NCI-H2081 (cell line): ENCODE data around the gene SACS.
"Not testable (repeated sequence)": the region's sequence is repeated elsewhere in the genome, so short reads cannot be mapped to it uniquely, and the experiment has no call there.

Source experiments
- DNase-seq, 2 experiments: peaks; one replicate each; lab custom pipeline; 2025; lab: John Stamatoyannopoulos, UW

The SACS gene

DNA sequence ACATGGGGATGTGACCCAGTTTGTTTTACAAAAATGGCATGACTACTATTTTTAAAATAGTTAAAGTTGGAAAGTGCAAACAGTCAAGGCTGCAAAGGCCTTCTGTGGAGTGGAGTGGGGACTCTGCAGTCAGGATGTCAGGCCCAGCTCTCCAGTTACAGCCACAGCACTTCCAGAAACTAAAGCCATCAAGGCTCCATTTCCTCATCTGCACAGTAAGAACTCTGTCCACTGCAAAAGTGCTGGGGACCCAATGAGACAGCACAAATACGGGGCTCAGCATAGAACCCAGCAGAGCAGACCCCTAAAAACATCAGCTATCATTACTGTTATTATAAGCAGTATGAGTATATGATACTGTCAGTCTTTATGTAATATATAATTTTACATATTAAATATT lies 73.6 kb downstream of the SACS start:
- no peak for DNase-seq

- DNase-seq, result no peak
Measured at GRCh38 chr13:23357349-23357748, 76.2 kb downstream of the SACS start.

DNA sequence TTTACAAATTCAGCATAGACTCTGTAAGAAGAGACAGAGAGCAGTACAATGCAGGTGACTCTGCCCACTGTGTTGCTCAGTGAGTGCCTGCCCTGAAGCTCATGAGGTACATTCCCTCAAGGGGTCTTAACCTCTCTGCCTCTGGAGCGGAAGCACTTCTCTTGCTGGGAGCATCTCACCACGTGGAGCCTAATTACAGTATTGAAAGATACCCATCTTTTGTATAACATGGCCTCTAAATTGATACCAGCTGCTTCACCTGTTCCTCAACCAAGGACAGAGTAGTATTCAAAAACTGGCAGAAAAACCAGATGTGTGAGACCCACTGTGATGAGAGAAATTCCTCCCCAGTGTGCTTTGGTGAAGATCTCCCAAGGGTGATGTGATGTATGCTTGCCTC lies 77.1 kb downstream of the SACS start:
- no peak for DNase-seq

DNA sequence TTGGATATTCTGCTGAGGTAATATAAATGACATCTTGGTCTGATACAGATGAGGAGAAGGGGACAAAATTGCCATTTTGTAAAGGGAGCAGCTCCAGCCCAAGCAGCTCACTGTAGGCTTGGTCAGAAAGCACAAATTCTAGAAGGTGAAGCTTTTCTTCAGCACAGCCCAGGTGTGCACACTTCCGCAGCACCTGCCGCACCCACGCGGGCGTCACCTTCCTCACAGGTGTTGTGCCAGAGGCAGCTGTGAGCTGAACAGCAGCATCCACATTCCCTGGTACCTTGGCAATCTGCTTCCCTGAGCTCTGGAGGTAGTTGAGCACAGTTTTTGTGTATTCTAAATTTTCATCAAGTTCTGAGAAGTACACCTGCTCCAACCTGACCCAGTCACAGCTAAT lies 79.0 kb downstream of the SACS start:
- peak in 1 of 2 experiments; percentile 0 for DNase-seq

DNA sequence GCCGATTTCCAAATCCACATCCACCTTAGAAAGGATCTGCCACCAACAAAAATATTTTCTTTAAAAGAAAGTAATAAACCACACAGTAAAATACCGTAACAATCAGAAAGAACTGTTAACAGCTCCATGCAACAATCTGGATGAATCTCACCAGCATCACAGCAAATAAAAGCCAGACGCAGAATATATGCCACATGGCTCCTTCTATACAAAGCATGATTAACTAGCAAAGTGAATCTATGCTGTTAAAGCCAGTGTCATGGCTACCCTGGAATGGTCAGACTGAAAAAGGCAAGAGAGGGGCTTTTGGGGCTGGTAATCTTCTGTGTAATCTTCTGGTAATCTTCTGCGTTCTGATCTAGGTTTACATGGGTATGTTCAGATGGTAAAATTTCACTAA lies 81.3 kb downstream of the SACS start:
- no peak for DNase-seq

DNA sequence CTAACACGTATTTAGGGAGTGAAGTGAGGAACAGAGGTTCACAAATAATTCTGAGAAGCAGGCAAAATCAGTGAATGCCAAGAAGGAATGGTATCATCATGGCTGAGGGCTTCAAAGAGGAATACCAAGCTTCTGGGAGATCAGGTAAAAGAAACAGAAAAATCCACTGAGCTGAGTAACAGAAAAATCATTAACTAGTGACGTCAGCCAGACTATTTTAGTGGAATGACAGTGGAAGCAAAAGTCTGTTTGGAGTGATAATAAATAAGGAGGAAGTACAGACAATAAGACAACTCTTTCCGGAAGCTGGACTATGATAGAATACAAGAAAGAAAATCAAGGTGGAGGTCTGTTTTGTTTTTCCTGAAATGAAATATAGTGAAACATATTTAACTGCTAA lies 83.5 kb downstream of the SACS start:
- no peak for DNase-seq

DNA sequence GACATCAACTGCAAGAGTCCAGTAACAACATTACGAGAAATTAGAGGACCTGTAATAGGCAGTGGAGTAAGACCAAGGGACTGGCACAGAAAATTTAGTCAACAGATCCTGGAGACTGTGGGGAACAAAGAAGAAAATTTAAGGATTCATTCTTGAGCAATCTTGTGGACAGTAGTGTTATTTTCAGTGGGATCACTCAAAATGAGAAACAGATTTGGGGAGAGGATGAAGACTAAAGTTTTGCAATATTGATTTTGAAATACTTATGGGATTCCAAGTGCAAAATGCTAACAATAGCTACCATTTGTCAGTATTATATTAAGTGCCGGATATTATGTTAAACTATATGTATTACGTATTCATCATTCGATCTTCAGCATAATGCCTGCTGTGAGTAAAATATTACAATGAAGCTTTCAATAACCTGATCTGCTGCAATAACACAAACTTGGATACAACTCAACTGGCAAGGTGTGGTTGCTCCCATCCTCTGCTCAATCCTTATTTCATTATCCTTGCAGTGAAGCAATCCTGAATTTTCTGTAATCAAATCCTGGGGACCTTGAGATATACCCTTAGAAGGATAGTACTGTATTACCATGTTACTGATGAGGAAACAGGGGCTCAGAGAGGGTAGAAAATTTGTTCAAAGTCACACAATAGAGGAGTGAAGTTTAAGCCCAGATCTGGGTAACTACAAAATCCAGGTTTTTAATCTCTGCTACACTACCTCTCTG lies 84.2 kb downstream of the SACS start:
- DNase-seq, result no peak

- no peak for DNase-seq
Measured at GRCh38 chr13:23348262-23349127, 85.0 kb downstream of the SACS start.

DNA sequence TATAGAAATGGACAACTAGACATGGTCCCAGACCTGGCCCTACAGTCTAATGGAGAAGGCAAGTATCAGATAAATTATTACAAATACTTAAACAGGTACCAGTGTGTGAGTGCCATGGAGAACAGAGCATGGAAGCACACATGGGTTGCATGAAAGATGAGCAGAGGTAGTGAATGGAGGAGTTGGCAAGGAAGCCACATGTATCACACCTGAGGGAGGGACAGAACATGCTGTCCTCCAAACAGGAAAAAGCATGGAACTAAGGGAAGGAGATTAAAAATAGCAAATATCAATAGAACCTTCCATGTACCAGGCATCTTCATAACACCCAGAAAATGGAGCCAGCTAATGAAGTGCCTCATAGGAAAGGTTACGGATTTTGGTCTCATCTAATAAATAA lies 85.9 kb downstream of the SACS start:
- no peak for DNase-seq

DNA sequence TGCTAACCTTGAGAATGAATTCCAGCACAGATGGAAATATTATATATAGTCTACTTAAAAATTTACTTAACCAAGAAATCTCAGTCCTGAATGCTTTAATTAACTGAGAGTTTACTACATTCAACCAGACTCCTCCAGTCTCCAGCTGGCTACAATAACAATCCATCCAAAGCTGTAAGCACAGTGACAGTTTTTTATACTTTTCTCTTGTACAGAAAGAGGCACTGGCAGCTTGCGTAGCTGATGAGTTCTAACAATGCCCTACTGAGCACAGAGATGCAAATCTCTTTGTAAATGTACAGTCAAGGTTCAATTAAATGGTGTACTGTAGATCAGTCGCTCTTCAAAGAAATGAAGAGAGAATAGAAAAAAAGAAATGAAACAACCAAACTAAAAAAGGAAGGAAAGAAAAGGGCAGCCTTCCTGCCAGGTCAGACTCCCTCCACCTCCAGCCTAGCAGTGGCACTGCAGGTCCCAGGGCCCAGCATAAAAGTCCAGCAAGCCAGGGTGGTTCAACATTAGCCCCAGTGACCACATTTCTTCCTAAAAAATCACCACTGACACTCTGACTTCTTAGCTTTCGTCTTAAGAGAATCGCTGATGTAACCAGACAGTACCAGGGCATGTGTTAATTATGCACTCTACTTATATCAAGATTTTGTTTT lies 88.4 kb downstream of the SACS start:
- DNase-seq, result no peak

GRCh38 chr13:23339225-23339624 lies 94.3 kb downstream of the SACS start:
- DNase-seq, result no peak

- DNase-seq, result no peak
Measured at GRCh38 chr13:23330356-23330755, 103.1 kb downstream of the SACS start.

GRCh38 chr13:23325191-23325590 lies 108.3 kb downstream of the SACS start:
- DNase-seq, result no peak

- DNase-seq, result no peak
Measured at GRCh38 chr13:23323946-23324709, 109.4 kb downstream of the SACS start.

DNA sequence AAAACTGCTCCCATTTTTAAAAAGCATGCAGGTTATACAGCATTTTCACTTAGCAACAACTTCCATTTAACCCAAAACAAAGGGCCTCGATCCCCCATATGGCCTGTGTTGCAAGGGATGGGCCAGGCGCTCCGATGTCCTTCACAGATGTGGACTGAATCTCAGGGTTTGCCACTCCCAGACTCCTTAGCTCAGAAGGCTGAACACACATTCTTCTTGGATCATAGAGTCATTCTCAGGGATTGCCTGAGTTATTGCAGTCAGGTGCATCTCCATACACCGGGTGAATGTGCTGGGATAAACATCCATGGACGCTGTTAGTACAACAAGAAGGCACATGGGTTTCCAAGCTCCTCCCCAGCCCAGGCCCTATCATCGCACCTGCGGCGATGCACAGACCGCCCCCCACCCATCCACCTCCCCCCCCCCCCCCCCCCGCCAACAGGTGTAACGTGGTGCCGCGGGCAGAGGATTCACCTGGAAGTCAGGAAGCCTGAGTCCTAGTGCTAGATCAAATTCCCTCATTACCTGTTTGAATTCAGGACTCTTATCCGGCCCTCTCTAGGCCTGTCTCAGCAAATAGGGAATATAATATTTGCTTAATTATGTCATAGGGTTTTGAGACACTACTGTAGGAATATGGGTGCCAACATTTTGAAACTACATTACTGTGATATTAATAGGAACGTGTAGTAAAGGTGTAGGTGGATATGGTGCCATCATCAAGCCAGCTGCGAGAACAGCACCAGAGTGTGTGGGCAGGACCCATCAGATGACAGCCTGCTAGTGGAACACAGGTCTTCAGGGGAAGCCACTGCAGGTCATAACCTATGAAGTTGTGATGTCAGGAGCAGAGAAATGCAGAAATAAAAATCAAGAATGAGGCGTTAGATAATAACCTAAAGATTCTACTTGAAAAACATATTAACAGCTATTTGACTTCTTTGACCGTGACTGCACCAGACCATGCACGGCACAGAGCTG lies 110.9 kb downstream of the SACS start:
- peak in 1 of 2 experiments; percentile 9 for DNase-seq

- DNase-seq, result no peak
Measured at GRCh38 chr13:23321535-23322241, 111.8 kb downstream of the SACS start.

GRCh38 chr13:23320926-23321534 lies 112.5 kb downstream of the SACS start:
- no peak for DNase-seq

DNA sequence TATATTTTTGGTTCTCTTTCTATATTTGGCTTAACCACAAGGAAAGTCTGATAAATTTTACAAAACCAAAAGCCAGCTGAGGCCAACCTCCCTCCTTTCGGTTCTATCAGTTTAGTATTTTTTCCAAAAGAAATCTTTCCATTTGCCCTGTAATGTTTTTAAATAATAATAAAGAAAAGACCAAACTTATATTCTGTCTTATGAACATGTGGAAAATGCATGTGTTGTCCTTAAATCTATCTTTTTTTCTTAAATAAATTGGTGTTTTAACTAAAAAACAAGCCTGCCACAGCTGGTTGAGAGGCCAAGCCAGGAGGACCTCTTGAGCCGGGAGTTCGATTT lies 113.6 kb downstream of the SACS start:
- DNase-seq, result no peak

DNA sequence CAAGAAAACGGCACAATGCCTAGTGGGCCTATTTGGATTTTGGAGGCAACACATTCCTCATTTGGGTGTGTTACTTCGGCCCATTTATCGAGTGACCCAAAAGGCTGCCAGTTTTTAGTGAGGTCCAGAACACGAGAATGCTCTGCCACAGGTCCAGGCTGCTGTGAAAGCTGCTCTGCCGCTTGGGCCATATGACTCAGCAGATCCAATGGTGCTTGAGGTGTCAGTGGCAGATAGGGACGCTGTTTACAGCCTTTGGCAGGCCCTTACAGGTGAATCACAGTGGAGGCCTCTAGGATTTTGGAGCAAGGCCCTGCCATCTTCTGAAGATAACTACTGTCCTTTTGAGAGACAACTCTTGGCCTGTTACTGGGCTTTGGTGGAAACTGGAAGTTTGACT lies 118.7 kb downstream of the SACS start:
- not testable (repeated sequence) for DNase-seq

DNA sequence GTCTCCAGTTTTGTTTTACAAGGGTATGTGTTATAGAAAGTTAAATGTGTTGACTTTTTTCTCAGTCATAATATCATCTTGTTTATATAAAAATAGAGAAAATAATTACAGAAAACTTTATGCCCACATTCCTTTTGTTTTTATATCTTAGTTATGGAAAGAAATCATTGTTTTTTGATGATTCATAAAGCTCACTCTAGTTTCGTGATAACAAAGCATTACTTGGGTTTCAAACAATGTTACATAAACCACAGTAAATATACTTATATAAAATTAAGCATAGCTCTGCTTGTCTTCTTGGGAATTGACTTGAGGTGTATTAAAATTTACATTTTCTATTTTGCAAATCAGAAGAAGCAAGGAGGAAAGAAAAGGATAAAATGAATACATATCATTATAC lies 140.9 kb downstream of the SACS start:
- DNase-seq, result no peak
